ENCODE measurements around the gene MBD3. TPM values are rescaled to one million over a fixed set of nuclear protein-coding genes. Genes with fewer than 3 reads are reported as not detected.

The MBD3 gene
- total RNA-seq, 6 experiments from 2014 or later = 75.6 to 104 (median 85.7) TPM

DNA sequence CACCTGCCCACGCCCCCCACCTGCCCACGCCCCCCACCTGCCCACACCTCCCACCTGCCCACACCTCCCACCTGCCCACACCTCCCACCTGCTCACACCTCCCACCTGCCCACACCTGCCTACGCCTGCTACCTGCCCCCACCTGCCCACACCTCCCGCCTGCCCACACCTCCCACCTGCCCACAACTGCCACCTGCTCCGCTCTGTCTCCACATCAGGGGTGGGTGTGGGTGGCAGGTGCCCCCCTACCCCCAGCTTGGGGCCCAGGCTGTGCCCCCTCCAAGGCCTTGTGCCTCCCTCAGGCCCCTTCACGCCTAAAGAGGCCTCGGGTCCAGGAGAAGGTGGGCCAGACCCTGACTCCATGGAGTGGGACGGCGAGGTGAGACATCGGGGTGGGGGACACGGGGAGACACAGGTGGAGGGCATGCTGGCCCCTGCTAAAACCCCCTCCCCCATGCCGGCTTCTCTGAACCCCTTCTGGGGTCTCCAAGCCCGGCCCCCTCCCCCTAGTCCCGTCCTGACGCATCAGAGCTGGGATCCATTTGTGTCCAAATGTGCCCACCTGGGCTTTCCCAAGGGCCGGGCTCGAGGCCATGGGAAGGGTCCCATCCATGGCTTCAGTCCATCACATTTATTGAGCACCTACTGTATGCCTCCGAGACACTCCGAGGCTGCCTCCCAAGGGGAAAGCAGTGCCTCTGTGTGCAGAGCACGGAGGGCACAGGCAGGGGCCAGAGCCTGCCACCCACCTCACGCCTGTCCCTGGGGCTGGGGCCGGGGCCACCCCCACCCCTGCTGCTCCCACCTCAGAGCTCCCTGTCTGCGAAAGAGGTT lies 63.9 kb downstream of the MBD3 start:
- H3K27me3 Mint-ChIP-seq (ENCODE audit: insufficient read depth) = peaks cover 8% of the 10 kb centered on the region
- no peak for DNase-seq
- peaks cover 7% of the 10 kb centered on the region for H3K9me3 Mint-ChIP-seq
- H3K36me3 Mint-ChIP-seq (ENCODE audit: low read depth) = no peaks in the 10 kb centered on the region
- no peak overlapping the region for H3K4me3 Mint-ChIP-seq
- TF ChIP-seq, protein P1, sequence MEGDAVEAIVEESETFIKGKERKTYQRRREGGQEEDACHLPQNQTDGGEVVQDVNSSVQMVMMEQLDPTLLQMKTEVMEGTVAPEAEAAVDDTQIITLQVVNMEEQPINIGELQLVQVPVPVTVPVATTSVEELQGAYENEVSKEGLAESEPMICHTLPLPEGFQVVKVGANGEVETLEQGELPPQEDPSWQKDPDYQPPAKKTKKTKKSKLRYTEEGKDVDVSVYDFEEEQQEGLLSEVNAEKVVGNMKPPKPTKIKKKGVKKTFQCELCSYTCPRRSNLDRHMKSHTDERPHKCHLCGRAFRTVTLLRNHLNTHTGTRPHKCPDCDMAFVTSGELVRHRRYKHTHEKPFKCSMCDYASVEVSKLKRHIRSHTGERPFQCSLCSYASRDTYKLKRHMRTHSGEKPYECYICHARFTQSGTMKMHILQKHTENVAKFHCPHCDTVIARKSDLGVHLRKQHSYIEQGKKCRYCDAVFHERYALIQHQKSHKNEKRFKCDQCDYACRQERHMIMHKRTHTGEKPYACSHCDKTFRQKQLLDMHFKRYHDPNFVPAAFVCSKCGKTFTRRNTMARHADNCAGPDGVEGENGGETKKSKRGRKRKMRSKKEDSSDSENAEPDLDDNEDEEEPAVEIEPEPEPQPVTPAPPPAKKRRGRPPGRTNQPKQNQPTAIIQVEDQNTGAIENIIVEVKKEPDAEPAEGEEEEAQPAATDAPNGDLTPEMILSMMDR (IDR thresholded peaks at IDR 0.05) = no peak
- no peak overlapping the region for H3K27ac Mint-ChIP-seq
- H3K4me1 Mint-ChIP-seq (ENCODE audit: low read depth) = no peaks in the 10 kb centered on the region; the same call in 1 of the 2 replicates

DNA sequence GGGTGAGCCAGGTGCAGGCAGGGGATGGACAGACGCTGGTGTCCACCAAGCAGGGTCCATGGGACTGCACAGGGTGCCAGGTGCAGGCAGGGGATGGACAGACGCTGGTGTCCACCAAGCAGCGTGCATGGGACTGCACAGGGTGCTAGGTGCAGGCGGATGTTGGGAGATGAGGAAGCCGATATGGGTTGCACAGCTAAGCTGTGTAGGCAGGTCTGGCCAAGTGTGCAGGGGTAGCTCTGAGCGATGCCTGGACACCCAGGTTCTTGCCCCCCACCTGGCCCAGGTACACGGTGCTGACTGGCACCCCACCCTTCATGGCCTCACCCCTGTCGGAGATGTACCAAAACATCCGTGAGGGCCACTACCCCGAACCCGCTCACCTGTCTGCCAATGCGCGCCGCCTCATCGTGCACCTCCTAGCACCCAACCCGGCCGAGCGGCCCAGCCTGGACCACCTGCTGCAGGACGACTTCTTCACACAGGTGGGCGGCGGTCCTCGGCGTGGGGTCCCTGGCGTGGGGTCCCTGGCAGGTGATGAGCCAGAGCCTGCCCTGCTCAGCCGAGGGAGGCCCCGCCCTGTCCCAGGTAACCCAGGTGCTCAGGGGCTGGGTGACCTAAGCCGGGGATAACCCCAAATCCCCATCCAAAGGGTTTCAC lies 64.9 kb downstream of the MBD3 start:
- Mint-ChIP-seq H3K4me3 (no peak overlapping the region), H3K36me3 (ENCODE audit: low read depth) (no peaks in the 10 kb centered on the region), H3K27ac (no peak overlapping the region), H3K4me1 (ENCODE audit: low read depth) (no peaks in the 10 kb centered on the region; the same call in 1 of the 2 replicates), H3K27me3 (ENCODE audit: insufficient read depth) (peaks cover 14% of the 10 kb centered on the region), H3K9me3 (peaks cover 7% of the 10 kb centered on the region)
- DNase-seq = no peak
- TF ChIP-seq, protein P1 (IDR thresholded peaks at IDR 0.05) = no peak

DNA sequence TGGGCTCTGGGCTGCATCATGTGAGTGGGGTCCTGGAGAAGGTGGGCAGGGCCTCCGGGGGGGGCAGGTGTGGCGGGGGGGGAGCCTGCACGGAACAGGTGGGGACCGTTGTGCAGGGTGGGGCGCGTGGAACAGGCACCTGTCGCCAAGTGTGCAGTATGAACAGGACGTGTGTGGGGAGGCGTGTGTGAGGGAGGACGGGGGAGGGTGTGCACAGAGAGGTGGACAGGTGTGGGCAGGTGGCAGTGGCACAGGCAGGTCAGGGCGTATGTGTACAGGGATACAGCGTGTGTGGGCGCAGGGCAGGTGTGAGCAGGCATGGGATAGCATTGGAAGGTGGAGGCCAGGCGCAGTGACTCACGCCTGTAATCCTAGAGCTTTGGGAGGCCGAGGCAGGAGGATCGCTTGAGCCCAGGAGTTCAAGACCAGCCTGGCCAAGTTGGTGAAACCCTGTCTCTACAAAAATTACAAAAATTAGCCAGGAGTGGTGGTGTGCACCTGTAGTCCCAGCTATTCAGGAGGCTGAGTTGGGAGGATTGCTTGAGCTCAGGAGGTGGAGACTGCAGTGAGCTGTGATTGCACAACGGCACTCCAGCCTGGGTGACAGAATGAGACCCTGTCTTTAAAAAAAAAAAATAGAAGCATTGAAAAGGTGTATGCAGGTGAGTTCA lies 65.6 kb downstream of the MBD3 start:
- peaks cover 17% of the 10 kb centered on the region for H3K27me3 Mint-ChIP-seq (ENCODE audit: insufficient read depth)
- H3K9me3 Mint-ChIP-seq = peaks cover 7% of the 10 kb centered on the region
- H3K4me1 Mint-ChIP-seq (ENCODE audit: low read depth) = no peaks in the 10 kb centered on the region; the same call in 1 of the 2 replicates
- no peak overlapping the region for H3K27ac Mint-ChIP-seq
- DNase-seq = no peak
- H3K4me3 Mint-ChIP-seq = no peak overlapping the region
- TF ChIP-seq, protein P1 (IDR thresholded peaks at IDR 0.05) = no peak
- H3K36me3 Mint-ChIP-seq (ENCODE audit: low read depth) = no peaks in the 10 kb centered on the region

DNA sequence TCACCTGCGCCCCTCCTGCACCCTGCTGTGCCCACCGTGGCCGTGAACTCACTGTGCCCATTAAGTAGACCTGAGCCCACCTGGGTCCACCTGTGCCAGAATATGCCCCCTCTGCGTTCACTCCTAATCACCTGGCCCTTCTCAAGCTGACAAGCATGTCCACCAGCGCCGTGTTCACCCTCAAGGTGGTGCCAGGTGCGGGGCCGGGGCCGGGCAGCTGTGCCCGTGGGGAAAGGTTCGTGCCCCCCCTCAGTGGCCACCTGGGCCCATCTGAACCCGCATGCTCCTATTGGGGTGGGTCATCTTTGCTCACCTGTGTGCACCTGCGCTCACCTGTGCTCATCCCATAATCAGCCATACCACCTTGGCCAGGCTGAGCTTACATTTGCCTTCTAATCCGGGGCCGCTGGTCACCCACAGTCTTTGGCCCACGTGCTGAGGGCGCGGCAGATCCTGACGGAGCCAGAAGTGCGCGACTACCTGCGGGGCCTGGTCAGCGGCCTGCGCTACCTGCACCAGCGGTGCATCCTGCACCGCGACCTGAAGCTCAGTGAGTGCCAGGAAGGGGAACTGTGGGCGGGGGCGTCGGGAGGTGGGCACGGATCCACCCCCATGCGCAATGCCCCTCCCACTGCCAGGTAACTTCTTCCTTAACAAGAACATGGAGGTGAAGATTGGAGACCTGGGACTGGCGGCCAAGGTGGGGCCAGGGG lies 66.4 kb downstream of the MBD3 start:
- Mint-ChIP-seq H3K27me3 (ENCODE audit: insufficient read depth) (peaks cover 15% of the 10 kb centered on the region), H3K9me3 (peaks cover 7% of the 10 kb centered on the region), H3K36me3 (ENCODE audit: low read depth) (no peaks in the 10 kb centered on the region), H3K4me1 (ENCODE audit: low read depth) (no peaks in the 10 kb centered on the region; the same call in 1 of the 2 replicates), H3K4me3 (no peak overlapping the region), H3K27ac (no peak overlapping the region)
- TF ChIP-seq, protein P1 (IDR thresholded peaks at IDR 0.05) = no peak
- DNase-seq = no peak

DNA sequence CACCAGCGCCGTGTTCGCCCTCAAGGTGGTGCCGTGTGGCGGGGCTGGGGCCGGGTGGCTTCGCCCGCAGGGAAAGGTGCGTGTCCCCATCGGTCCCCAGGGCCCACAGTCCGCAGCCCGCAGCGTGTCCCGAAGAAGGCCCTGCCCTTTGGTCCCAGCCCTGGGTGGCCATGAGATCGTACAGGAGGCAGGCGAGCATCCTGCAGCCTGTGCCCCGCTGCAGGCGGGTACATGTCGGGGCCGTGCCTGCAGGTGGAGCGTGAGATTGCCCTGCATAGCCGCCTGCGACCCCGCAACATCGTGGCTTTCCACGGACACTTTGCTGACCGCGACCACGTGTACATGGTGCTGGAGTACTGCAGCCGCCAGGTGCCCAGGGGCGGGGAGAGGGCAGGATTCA lies 67.3 kb downstream of the MBD3 start:
- Mint-ChIP-seq H3K4me3 (no peak overlapping the region), H3K27ac (no peak overlapping the region), H3K27me3 (ENCODE audit: insufficient read depth) (peaks cover 15% of the 10 kb centered on the region), H3K9me3 (peaks cover 7% of the 10 kb centered on the region), H3K36me3 (ENCODE audit: low read depth) (no peaks in the 10 kb centered on the region), H3K4me1 (ENCODE audit: low read depth) (no peaks in the 10 kb centered on the region; the same call in 1 of the 2 replicates)
- TF ChIP-seq, protein P1 (IDR thresholded peaks at IDR 0.05) = no peak
- no peak for DNase-seq
